HG03575 (cell line): ENCODE results near the gene CLDN14.

Source experiments
- ATAC-seq: cut with Tn5 transposase; IDR thresholded peaks from one replicate; pipeline ENCODE4 v1.9.1; 2021; ENCODE audit not compliant: unreplicated experiment, insufficient number of reproducible peaks, low FRiP score; ENCODE audit errors: extremely low read depth

Gene CLDN14

DNA sequence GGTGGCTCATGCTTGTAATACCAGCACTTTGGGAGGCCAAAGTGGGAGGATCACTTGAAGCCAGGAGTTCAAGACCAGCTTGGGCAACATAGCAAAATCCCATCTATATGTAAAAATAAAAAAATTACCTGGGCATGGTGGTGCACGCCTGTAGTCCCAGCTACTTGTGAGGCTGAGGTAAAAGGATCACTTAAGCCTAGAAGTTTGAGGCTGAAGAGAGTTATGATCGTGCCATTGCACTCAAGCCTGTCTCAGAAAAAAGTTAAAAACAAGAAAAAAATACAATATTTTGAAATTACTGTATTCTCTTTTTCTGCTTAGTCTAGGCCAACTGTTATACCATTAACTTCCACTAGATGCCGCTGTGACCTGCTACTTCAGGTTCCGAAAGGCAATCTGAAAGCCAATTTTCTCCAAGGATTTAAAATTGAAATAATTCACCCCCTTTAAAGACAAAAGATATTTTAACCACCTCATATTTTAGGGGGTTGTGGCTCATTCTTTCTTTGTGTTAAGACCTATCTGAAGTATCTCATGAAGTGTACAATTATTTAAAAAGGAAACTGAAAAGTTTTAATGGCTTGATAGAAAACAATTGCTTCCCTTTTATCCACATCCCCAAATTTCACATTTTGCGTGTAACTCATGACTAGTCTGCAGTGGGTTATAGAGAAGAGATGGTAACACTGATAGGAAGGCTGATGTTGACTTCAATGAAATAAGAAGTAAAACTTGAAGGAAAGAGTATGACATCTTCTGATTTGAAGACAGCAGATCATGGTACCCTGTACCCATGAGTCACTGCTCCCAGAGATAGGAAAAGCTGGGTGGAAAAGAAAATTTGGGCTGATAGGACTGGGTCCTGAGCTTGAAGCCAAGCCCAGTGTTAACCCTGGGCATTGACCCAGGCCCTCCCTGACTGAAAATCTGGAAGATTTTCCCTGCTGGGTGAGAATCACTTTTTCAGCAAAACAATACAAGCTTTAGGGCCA lies 24.4 kb upstream of the CLDN14 start:
- no peak for ATAC-seq

DNA sequence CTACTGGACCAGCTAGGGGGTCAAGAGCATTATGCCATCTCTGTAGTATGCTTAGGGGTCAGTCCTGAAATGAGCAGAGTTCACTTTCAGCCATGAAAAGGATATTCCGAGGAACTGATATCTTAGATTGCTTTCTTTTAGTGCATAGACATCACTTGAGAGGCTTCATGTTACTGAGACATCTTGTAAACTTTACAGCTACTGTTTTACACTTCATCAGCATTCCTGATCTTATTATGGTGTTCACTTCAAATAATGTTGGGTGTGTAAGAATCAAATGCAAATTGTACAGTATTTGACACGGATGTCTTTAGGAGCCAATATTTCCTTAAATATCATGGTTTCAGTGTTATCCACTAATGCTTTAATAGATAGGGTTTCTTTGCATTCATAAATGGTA lies 22.4 kb upstream of the CLDN14 start:
- ATAC-seq, result no peak

DNA sequence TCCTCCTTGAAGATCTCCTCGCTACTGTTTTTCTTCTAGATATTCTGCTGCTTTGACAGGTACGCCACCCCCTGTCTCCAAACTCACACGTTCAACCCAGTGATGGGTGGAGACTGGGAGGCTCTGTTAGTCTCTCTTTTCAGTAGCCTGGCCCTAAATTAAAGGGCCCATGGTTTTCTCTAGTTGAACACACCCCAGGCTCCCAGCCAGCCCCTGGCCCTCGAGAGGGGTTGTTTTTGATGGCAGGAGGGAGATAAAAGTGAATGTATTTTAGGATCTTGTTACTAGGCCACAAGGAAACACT lies 21.6 kb upstream of the CLDN14 start:
- no peak for ATAC-seq

DNA sequence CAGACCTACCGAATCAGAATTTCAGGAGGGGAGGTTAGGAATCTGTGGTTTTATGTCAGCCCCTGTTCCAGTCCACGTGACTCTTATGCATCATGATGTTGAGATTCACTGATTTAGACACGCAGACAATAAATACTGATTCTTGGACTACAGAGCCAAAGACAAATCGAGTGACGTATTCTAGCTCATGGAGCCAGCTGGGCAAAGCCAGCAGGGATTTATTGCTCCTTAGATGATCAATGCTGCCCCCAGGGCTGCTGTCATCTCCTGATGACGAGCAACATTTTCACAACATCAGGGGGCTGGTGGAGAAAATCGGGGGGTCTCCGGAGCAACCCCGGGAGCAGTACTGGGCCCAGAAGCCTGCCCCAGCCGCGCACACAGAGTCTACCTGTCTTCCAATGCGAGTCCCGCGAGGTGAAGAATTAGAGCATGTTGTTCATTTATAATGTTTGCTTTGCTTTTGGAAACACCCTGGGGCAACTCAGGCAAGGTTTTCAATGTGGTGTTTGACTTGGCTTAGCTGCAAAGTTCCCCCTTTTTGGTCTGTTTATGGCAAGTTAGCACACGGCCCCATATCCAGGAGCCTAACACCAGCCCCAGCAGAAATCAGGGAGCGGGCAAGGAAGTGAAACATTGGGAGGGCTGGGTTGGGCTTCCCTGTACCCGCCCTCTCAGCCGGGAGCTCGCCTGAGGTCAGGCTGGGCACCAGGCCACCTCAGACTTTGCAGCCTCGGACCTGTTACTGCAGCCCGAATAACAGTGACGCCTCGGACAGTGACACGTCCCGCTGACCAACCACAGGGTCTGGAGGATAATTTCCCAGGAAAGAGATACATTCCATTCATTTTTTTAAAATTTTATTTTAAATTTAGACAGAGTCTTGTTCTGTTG lies 19.9 kb upstream of the CLDN14 start:
- no peak for ATAC-seq

GRCh38 chr21:36494557-36494956 lies 14.6 kb upstream of the CLDN14 start:
- no peak for ATAC-seq

DNA sequence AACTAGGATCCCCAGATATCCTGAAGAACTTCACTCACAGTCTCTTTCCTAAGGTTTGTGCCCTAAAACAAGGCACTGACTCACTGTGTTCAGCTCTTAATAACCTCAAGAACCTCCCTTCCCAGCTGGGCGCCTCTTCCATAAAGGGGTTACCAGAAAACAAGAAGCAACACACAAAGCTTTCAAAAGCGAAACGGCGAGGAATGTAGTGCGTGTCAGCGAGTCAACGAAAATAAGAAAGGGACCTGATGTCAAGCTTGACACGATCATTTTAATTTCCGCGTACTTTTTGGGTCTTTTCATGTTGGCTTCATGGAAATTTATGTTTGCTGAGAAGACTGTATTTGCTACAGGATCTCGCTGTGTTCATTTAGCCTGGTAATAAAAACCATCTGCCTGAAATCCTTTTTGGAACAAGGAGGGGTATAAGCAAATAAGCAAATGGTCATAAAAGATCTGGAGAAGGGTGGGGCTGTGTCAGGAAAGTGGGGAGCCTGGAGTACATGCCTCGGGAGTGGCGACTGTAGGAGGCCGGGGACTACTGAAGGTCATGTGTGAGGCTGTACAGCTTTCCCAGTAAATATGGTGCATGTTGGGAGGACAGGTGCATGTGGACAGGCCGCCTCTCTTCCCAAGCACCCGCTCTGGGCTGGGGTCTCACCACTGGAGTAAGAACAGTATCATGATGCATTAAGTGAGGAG lies 11.4 kb upstream of the CLDN14 start:
- ATAC-seq, result no peak

DNA sequence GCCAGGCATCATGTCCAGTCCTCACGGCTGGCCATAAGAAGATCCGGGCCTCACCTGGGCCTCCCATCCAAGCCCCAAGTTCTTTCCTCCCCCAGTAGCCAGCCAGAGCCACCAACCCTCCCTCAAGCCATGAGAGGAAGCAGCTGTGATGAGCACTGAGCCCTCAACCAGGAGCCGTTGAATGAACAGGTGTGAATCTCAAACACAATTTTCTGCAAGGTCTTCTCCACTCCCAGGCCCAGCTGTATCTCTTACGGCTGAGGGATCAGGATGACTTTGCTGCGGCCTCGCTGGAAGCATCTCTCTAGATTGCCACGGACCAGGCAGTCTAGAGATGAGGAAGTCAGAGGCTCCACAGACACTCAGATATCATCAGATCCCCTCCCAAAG lies 9.8 kb upstream of the CLDN14 start:
- no peak for ATAC-seq

GRCh38 chr21:36489103-36489775 lies 9.3 kb upstream of the CLDN14 start:
- no peak for ATAC-seq

- ATAC-seq, result no peak
Observed at GRCh38 chr21:36487641-36488307, 7.9 kb upstream of the CLDN14 start.

DNA sequence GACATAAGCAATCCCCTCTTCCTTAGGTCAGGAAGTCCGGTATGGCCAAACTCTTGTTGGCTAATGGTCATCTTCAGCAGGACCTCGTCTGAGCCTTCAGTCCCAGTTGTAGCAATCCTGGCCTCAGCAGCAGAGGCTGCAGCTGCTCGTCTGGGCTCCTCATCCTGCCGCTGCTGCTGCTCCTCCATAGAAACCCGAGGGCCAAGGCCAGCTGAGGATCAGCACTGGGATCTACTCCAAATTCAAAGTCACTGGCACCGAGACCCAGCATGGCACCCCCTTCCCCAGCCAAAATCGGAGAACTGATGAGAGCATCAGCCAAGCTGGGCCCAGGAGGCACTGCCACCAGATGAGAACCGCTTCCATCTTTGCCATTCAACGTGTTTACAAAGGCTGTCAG lies 6.3 kb upstream of the CLDN14 start:
- no peak for ATAC-seq

- ATAC-seq, result no peak
Observed at GRCh38 chr21:36485476-36485875, 5.6 kb upstream of the CLDN14 start.

GRCh38 chr21:36483095-36483494 lies 3.2 kb upstream of the CLDN14 start:
- ATAC-seq, result no peak

- no peak for ATAC-seq
Observed at GRCh38 chr21:36482673-36483072, 2.8 kb upstream of the CLDN14 start.

DNA sequence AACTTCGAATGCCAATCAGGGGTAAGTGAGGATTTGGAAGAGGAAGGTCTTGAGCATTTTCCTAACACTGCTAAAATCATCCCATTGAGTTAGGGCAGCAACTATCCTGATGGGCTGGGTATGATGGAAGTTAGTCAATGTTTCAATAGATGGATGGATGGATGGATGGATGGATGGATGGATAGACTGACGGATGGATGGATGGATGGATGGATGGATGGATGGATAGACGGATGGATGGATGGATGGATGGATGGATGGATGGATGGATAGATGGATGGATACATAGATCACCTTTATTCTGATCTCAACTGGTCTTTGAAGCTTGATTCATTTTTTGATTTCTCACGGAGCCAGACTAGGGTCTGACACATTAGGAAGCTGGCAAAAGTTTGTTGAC lies 2.3 kb upstream of the CLDN14 start:
- ATAC-seq, result no peak

DNA sequence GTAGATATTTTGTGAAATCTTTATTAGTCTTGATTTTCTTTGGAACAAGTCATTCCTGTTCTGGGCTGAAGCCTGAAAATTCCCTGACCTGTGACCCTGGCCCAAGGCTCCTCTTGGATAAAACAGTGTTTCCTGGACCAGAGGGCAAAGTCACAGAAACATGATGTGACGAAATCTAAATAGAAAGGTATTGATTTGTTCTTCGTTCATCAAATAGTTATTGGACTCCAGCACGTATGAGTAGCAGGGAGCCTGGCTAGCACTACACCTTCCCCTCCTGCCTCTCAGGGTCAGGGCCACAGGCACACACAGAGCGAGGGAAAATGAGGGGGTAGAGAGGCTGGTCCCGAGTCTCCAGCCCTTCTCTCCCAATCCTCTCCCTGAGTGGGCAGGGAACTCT lies 1.7 kb upstream of the CLDN14 start:
- no peak for ATAC-seq

DNA sequence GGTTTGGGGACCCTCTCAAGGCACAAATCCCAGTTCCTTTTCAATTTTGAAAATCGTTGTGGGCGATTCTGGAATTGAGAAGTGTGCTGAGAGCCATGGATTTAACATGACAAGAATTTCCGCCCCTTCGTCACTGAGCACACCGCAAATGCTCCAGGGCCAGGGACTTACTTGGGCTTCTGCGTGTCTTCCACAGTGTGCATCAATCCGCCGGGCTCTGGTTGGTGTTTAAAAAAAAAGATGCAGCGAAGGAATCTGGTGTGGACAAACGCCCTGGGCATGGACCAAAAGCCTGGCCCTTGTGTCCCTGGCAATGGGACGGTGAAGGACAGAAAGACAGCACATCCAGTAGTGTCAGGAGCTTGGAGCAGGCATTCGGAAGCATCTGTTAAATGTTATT lies 696 bp upstream of the CLDN14 start:
- ATAC-seq, result no peak

GRCh38 chr21:36478941-36479340 lies 981 bp downstream of the CLDN14 start:
- no peak for ATAC-seq

- ATAC-seq, result no peak
Observed at GRCh38 chr21:36478207-36478701, 1.7 kb downstream of the CLDN14 start.
